GM12878 (cell line): ENCODE data around the gene C16orf74. TPM values are rescaled to one million over a fixed set of nuclear protein-coding genes. Genes with fewer than 3 reads are reported as not detected.

Experiments used
- ATAC-seq: fragments of 200-7000 bp; cut with Tn5 transposase; 3 replicates; pipeline ENCODE4 v1.9.1; 2020; ENCODE audit warnings: mild to moderate bottlenecking, moderate library complexity
- BruUV-seq: library from RNA; stranded (reverse); fragments of 400-500 nt; replicated peaks from 2 replicates; lab custom pipeline; 2021; lab: Mats Ljungman, UMichigan
- CTCF ChIA-PET: fragments of 300-600 bp; sonication (Branson Sonifier 250); formaldehyde crosslinking; extraction: SDS; loops from one replicate; lab custom pipeline; 2021; ENCODE audit warnings: inconsistent platforms; lab: Yijun Ruan, JAX
- POLR2A ChIA-PET: fragments of 350-600 bp; formaldehyde crosslinking; extraction: SDS; loops from one replicate; lab custom pipeline; 2021; ENCODE audit warnings: inconsistent platforms; lab: Charles Lee
- RAD21 ChIA-PET: fragments of 300-600 bp; sonication (Branson Sonifier 250); formaldehyde crosslinking; loops from one replicate; lab custom pipeline; 2023; ENCODE audit warnings: antibody characterized with exemption; ENCODE audit not compliant: unreplicated experiment; lab: Charles Lee
- SMC1A ChIA-PET: fragments of 300-600 bp; sonication (Branson Sonifier 250); formaldehyde crosslinking; loops from one replicate; lab custom pipeline; 2023; ENCODE audit not compliant: unreplicated experiment, uncharacterized antibody; lab: Charles Lee
- DNase-seq: peaks from one replicate; pipeline ENCODE4 v3.0.0-alpha.2; 2011; ENCODE audit warnings: low read depth, low spot score
- FAIRE-seq: peaks from 3 replicates; lab custom pipeline; 2011; peaks lifted over from hg19 to GRCh38; lab: Jason Lieb, UNC
- H2AFZ ChIP-seq: 2 replicates; pipeline ENCODE4 v1.6.0; 2011; ENCODE audit warnings: low read depth, low read length, control low read depth; ENCODE audit not compliant: control insufficient read depth
- H3K27ac ChIP-seq: 2 replicates; pipeline ENCODE4 v1.5.1; 2011; ENCODE audit warnings: control low read depth; ENCODE audit not compliant: control insufficient read depth, insufficient read depth
- H3K27me3 ChIP-seq, 2 experiments: replicated peaks in 1 of 2; 2 replicates each; pipeline versions ENCODE4 v1.6.0 to v1.6.1; 2011; ENCODE audit warnings: low read length in 1 of 2; ENCODE audit not compliant: control insufficient read depth in 2 of 2, insufficient read depth in 2 of 2
- H3K36me3 ChIP-seq, 2 experiments: 2 replicates each; pipeline ENCODE4 v1.5.1; 2011; ENCODE audit warnings: low read length in 1 of 2; ENCODE audit not compliant: control insufficient read depth in 2 of 2, insufficient read depth in 2 of 2
- H3K4me1 ChIP-seq: 2 replicates; pipeline ENCODE4 v1.6.1; 2011; ENCODE audit warnings: mild to moderate bottlenecking, low read length, moderate library complexity, mixed read lengths; ENCODE audit not compliant: control insufficient read depth, insufficient read depth
- H3K4me2 ChIP-seq: 2 replicates; pipeline ENCODE4 v1.6.0; 2011; ENCODE audit warnings: control low read depth; ENCODE audit not compliant: control insufficient read depth, insufficient read depth
- H3K4me3 ChIP-seq: fragments of 200-600 bp; sonication (generic); 2 replicates; pipeline ENCODE4 v1.5.1; 2016
- H3K79me2 ChIP-seq: 2 replicates; pipeline ENCODE4 v1.6.0; 2011; ENCODE audit warnings: low read length; ENCODE audit not compliant: control insufficient read depth, insufficient read depth
- H3K9ac ChIP-seq: 2 replicates; pipeline ENCODE4 v1.8.0; 2011; ENCODE audit warnings: low read length, control low read depth, mixed read lengths; ENCODE audit not compliant: control insufficient read depth, insufficient read depth
- H3K9me3 ChIP-seq: replicated peaks from 3 replicates; pipeline ENCODE4 v1.5.1; 2011; ENCODE audit warnings: mild to moderate bottlenecking, low read length; ENCODE audit not compliant: control insufficient read depth, insufficient read depth
- H4K20me1 ChIP-seq: 2 replicates; pipeline ENCODE4 v1.6.0; 2011; ENCODE audit not compliant: control insufficient read depth, insufficient read depth
- ATF7 ChIP-seq: fragments of 450-650 bp; IDR thresholded peaks from 2 replicates; pipeline ENCODE4 v1.6.1; 2016; ENCODE audit warnings: low read depth, mild to moderate bottlenecking
- BCL11A ChIP-seq: IDR thresholded peaks from 2 replicates; pipeline ENCODE4 v1.6.1; 2011; ENCODE audit warnings: low read depth, low read length
- CEBPB ChIP-seq, 2 experiments: fragments of 150-350 bp in 1 of 2; IDR thresholded peaks; 2 replicates each; pipeline ENCODE4 v1.6.1; 2012 to 2014; ENCODE audit warnings: low read depth in 2 of 2, low read length in 2 of 2, borderline replicate concordance in 1 of 2, inconsistent platforms in 1 of 2
- CHD1 ChIP-seq: IDR thresholded peaks from 2 replicates; pipeline ENCODE4 v1.6.1; 2012; ENCODE audit warnings: low read depth, low read length, improper control_type of control experiment
- MTA2 ChIP-seq: fragments of 450-650 bp; IDR thresholded peaks from 2 replicates; pipeline ENCODE4 v1.6.1; 2016; ENCODE audit warnings: low read depth, mild to moderate bottlenecking, moderate library complexity
- RB1 ChIP-seq: fragments of 450-650 bp; formaldehyde crosslinking; IDR thresholded peaks from 2 replicates; pipeline ENCODE4 v1.6.1; 2017; ENCODE audit warnings: mild to moderate bottlenecking, borderline replicate concordance
- SREBF1 ChIP-seq: IDR thresholded peaks from 2 replicates; pipeline ENCODE4 v1.6.1; 2012; ENCODE audit warnings: mild to moderate bottlenecking, low read length
- TCF12 ChIP-seq: IDR thresholded peaks from 2 replicates; pipeline ENCODE4 v1.6.1; 2011; ENCODE audit warnings: low read depth, mild to moderate bottlenecking, low read length
- ZNF622 ChIP-seq: fragments of 450-650 bp; IDR thresholded peaks from 2 replicates; pipeline ENCODE4 v1.6.1; 2017; ENCODE audit warnings: mild to moderate bottlenecking, inconsistent platforms
- WGBS: methylation state at CpG from one replicate; pipeline ENCODE4 v1.1.6; 2016; ENCODE audit warnings: low lambda C conversion rate; ENCODE audit not compliant: insufficient replicate concordance, insufficient coverage; ENCODE audit errors: missing lambda C conversion rate; 5-methylcytosine and 5-hydroxymethylcytosine counted together
- in situ Hi-C: fragments of 300-500 bp; cut with MboI; formaldehyde crosslinking; loops from 9 replicates; pipeline ENCODE4 v1.14.3; 2018; ENCODE audit warnings: mixed read lengths
- intact Hi-C: fragments of 100-400 bp; cut with micrococcal nuclease; formaldehyde crosslinking; loops from one replicate; pipeline ENCODE4 v1.14.2; 2022; ENCODE audit not compliant: unreplicated experiment
- polyA plus RNA-seq, 11 experiments: library from polyadenylated mRNA; depleted of rRNA in 4 of 11; unstranded in 6 of 11; stranded (reverse) in 5 of 11; fragments of >200 nt; fragmentation: Nextera tagmentation in 4 of 11; fragmentation: Illumina TruSeq in 1 of 11; extraction: Ambion mirVana in 4 of 11; extraction: Trizol in 1 of 11; gene quantifications; 1 replicate in 1 of 11; 2 replicates in 10 of 11; pipeline versions ENCODE4 v1.2.1 to v1.2.3, GENCODE V29; 2011 to 2016; ENCODE audit warnings: inconsistent platforms in 2 of 11, missing spikeins in 2 of 11, low read depth in 1 of 11
- total RNA-seq, 4 experiments: library from RNA; depleted of rRNA in 3 of 4; stranded (reverse); fragments of >200 nt in 3 of 4; fragmentation: Illumina TruSeq in 1 of 4; extraction: Trizol in 1 of 4; gene quantifications; 2 replicates each; pipeline versions ENCODE4 v1.2.1 to v1.2.3, GENCODE V29; 2013 to 2021
- TF ChIP-seq, protein P1 (sequence below): fragments of 450-650 bp; IDR thresholded peaks from 2 replicates; pipeline ENCODE4 v1.6.1; 2016; ENCODE audit warnings: mild to moderate bottlenecking, moderate library complexity, borderline replicate concordance
- TF ChIP-seq, protein P2 (sequence below): fragments of 450-650 bp; formaldehyde crosslinking; IDR thresholded peaks from 2 replicates; pipeline ENCODE4 v1.4.0; 2020; ENCODE audit warnings: mild to moderate bottlenecking, moderate library complexity
- TF ChIP-seq, protein P3 (sequence below): fragments of 450-650 bp; formaldehyde crosslinking; IDR thresholded peaks from 2 replicates; pipeline ENCODE4 v1.4.0; 2022; ENCODE audit warnings: mild to moderate bottlenecking, moderate library complexity

Gene C16orf74
- total and polyA plus RNA-seq, 10 of the 15 experiments (the other 5 are each of a cell fraction or from before 2014, with no cell fraction given) = 0.23 to 20.1 (median 6.8) TPM

GRCh38 chr16:85798283-85798776 is 47.4 kb upstream of the C16orf74 start (continued):
- TF ChIP-seq, protein P1, sequence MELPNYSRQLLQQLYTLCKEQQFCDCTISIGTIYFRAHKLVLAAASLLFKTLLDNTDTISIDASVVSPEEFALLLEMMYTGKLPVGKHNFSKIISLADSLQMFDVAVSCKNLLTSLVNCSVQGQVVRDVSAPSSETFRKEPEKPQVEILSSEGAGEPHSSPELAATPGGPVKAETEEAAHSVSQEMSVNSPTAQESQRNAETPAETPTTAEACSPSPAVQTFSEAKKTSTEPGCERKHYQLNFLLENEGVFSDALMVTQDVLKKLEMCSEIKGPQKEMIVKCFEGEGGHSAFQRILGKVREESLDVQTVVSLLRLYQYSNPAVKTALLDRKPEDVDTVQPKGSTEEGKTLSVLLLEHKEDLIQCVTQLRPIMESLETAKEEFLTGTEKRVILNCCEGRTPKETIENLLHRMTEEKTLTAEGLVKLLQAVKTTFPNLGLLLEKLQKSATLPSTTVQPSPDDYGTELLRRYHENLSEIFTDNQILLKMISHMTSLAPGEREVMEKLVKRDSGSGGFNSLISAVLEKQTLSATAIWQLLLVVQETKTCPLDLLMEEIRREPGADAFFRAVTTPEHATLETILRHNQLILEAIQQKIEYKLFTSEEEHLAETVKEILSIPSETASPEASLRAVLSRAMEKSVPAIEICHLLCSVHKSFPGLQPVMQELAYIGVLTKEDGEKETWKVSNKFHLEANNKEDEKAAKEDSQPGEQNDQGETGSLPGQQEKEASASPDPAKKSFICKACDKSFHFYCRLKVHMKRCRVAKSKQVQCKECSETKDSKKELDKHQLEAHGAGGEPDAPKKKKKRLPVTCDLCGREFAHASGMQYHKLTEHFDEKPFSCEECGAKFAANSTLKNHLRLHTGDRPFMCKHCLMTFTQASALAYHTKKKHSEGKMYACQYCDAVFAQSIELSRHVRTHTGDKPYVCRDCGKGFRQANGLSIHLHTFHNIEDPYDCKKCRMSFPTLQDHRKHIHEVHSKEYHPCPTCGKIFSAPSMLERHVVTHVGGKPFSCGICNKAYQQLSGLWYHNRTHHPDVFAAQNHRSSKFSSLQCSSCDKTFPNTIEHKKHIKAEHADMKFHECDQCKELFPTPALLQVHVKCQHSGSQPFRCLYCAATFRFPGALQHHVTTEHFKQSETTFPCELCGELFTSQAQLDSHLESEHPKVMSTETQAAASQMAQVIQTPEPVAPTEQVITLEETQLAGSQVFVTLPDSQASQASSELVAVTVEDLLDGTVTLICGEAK = no peak
- TF ChIP-seq, all 136 proteins: peak for 0

- no peak for DNase-seq
- ChIA-PET CTCF (no interaction called here), RAD21 (no interaction called here), POLR2A (no interaction called here), SMC1A (interaction anchor here (0.8 kb wide), 1 partner anchor 8 kb away, joined by 4 read pairs; no protein-coding TSS in a partner anchor)
- no TSS peak for BruUV-seq
- no peak for ATAC-seq
- 94% methylated on average over 7 of the region's 7 CpGs for WGBS
- peaks cover 58% of the 10 kb centered on the region for H3K79me2 ChIP-seq
- no peaks in the 10 kb centered on the region for H4K20me1 ChIP-seq
- H3K27ac ChIP-seq = no peak overlapping the region
- intact Hi-C loops = no loop called here
- no peak for FAIRE-seq
- H3K4me1 ChIP-seq = no peaks in the 10 kb centered on the region; the same call in none of the 2 replicates
- H2AFZ ChIP-seq = no peak overlapping the region
- H3K4me3 ChIP-seq = no peak overlapping the region
- H3K36me3 ChIP-seq = peaks cover 7% of the 10 kb centered on the region in 2 experiments; a peak in 3 of 4 replicates
- H3K9me3 ChIP-seq = no peaks in the 10 kb centered on the region
- H3K9ac ChIP-seq = no peak overlapping the region
- H3K4me2 ChIP-seq = no peak overlapping the region
- no peaks in the 10 kb centered on the region for H3K27me3 ChIP-seq
- in situ Hi-C loops = no loop called here
- TF ChIP-seq BCL11A = no peak
- TF ChIP-seq, protein P2, sequence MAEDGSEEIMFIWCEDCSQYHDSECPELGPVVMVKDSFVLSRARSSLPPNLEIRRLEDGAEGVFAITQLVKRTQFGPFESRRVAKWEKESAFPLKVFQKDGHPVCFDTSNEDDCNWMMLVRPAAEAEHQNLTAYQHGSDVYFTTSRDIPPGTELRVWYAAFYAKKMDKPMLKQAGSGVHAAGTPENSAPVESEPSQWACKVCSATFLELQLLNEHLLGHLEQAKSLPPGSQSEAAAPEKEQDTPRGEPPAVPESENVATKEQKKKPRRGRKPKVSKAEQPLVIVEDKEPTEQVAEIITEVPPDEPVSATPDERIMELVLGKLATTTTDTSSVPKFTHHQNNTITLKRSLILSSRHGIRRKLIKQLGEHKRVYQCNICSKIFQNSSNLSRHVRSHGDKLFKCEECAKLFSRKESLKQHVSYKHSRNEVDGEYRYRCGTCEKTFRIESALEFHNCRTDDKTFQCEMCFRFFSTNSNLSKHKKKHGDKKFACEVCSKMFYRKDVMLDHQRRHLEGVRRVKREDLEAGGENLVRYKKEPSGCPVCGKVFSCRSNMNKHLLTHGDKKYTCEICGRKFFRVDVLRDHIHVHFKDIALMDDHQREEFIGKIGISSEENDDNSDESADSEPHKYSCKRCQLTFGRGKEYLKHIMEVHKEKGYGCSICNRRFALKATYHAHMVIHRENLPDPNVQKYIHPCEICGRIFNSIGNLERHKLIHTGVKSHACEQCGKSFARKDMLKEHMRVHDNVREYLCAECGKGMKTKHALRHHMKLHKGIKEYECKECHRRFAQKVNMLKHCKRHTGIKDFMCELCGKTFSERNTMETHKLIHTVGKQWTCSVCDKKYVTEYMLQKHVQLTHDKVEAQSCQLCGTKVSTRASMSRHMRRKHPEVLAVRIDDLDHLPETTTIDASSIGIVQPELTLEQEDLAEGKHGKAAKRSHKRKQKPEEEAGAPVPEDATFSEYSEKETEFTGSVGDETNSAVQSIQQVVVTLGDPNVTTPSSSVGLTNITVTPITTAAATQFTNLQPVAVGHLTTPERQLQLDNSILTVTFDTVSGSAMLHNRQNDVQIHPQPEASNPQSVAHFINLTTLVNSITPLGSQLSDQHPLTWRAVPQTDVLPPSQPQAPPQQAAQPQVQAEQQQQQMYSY = no peak
- TF ChIP-seq, protein P3, sequence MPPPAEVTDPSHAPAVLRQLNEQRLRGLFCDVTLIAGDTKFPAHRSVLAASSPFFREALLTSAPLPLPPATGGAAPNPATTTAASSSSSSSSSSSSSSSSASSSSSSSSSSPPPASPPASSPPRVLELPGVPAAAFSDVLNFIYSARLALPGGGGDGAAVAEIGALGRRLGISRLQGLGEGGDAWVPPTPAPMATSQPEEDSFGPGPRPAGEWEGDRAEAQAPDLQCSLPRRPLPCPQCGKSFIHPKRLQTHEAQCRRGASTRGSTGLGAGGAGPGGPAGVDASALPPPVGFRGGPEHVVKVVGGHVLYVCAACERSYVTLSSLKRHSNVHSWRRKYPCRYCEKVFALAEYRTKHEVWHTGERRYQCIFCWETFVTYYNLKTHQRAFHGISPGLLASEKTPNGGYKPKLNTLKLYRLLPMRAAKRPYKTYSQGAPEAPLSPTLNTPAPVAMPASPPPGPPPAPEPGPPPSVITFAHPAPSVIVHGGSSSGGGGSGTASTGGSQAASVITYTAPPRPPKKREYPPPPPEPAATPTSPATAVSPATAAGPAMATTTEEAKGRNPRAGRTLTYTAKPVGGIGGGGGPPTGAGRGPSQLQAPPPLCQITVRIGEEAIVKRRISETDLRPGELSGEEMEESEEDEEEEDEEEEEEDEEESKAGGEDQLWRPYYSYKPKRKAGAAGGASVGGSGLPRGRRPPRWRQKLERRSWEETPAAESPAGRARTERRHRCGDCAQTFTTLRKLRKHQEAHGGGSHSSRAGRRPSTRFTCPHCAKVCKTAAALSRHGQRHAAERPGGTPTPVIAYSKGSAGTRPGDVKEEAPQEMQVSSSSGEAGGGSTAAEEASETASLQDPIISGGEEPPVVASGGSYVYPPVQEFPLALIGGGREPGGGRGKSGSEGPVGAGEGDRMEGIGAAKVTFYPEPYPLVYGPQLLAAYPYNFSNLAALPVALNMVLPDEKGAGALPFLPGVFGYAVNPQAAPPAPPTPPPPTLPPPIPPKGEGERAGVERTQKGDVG (CRISPR knock-in tag) = no peak
- no peak for TF ChIP-seq RB1
- no peak for TF ChIP-seq ATF7
- TF ChIP-seq MTA2 = no peak
- TF ChIP-seq CHD1 = no peak
- TF ChIP-seq CEBPB (IDR thresholded peaks at IDR 0.05; ENCODE audit: borderline replicate concordance in 1 of 2, low read depth in 2 of 2, low read length in 2 of 2) = no peak
- TF ChIP-seq ZNF622 = no peak
- no peak for TF ChIP-seq TCF12
- TF ChIP-seq SREBF1 = no peak
These were observed 45.7 kb upstream of the C16orf74 start for GRCh38 chr16:85796599-85796998.
